ENCODE measurements around the gene NDUFB2.
"Not testable (repeated sequence)": the region's sequence is repeated elsewhere in the genome, so short reads cannot be mapped to it uniquely, and the experiment has no call there.

NDUFB2 gene

GRCh38 chr7:140743255-140743654 lies 46.7 kb downstream of the NDUFB2 start:
- not testable (repeated sequence) for DNase-seq (ENCODE audit: low spot score)

GRCh38 chr7:140744005-140744404 lies 47.5 kb downstream of the NDUFB2 start:
- DNase-seq (ENCODE audit: low spot score): no peak

GRCh38 chr7:140745266-140746058 lies 49.0 kb downstream of the NDUFB2 start:
- DNase-seq (ENCODE audit: low spot score): no peak

- DNase-seq (ENCODE audit: low spot score): no peak
These were observed 50.2 kb downstream of the NDUFB2 start for GRCh38 chr7:140746751-140747150.

- DNase-seq (ENCODE audit: low spot score): no peak
These were observed 56.0 kb downstream of the NDUFB2 start for GRCh38 chr7:140752533-140752932.

GRCh38 chr7:140754506-140754905 lies 58.0 kb downstream of the NDUFB2 start:
- no peak for DNase-seq (ENCODE audit: low spot score)

Measured in AG20443 (cell line).